Endothelial cell of umbilical vein (primary cell): ENCODE measurements around the gene FBXL22. TPM values are rescaled to one million over a fixed set of nuclear protein-coding genes. Genes with fewer than 3 reads are reported as not detected.
A peak's percentile ranks its signal among the peaks of the same experiment; 100 is the strongest.

Experiments
- BruUV-seq: library from RNA; stranded (reverse); fragments of 400-500 nt; replicated peaks from 2 replicates; lab custom pipeline; 2021; lab: Mats Ljungman, UMichigan
- CTCF ChIA-PET: fragments of 300-600, 350-600 bp; sonication (Branson Sonifier 250); formaldehyde crosslinking; loops from one replicate; lab custom pipeline; 2021; ENCODE audit warnings: antibody characterized with exemption, inconsistent platforms; lab: Charles Lee
- POLR2A ChIA-PET: fragments of 300-600, 350-600 bp; sonication (Branson Sonifier 250); formaldehyde crosslinking; loops from one replicate; lab custom pipeline; 2021; ENCODE audit warnings: antibody characterized with exemption, inconsistent platforms; lab: Charles Lee
- DNase-seq: peaks from one replicate; pipeline ENCODE4 v3.0.0-alpha.2; 2011; ENCODE audit warnings: low read depth, low spot score
- FAIRE-seq: peaks from 2 replicates; lab custom pipeline; 2011; peaks lifted over from hg19 to GRCh38; lab: Jason Lieb, UNC
- H2AFZ ChIP-seq: 2 replicates; pipeline ENCODE4 v1.6.0; 2012; ENCODE audit warnings: low read depth, low read length, control low read depth, inconsistent platforms
- H3K27ac ChIP-seq: 2 replicates; pipeline ENCODE4 v1.5.1; 2011; ENCODE audit warnings: low read depth, mild to moderate bottlenecking, control low read depth, low read length, moderate library complexity; ENCODE audit not compliant: insufficient read depth
- H3K27me3 ChIP-seq, 2 experiments: 2 replicates each; pipeline versions ENCODE4 v1.6.0 to v1.6.1; 2011; ENCODE audit warnings: low read length in 2 of 2, mixed read lengths in 1 of 2; ENCODE audit not compliant: control insufficient read depth in 2 of 2, insufficient read depth in 2 of 2
- H3K36me3 ChIP-seq, 2 experiments: 2 replicates in 1 of 2; 3 replicates in 1 of 2; pipeline ENCODE4 v1.5.1; 2011; ENCODE audit warnings: low read length in 2 of 2, mild to moderate bottlenecking in 1 of 2, moderate library complexity in 1 of 2; ENCODE audit not compliant: control insufficient read depth in 2 of 2, insufficient read depth in 2 of 2; ENCODE audit errors: extremely low read depth in 1 of 2
- H3K4me1 ChIP-seq: 3 replicates; pipeline ENCODE4 v1.5.1; 2011; ENCODE audit warnings: mild to moderate bottlenecking, low read length; ENCODE audit not compliant: control insufficient read depth, insufficient read depth; ENCODE audit errors: extremely low read depth
- H3K4me2 ChIP-seq: 2 replicates; pipeline ENCODE4 v1.6.1; 2011; ENCODE audit warnings: low read length, control low read depth, mixed read lengths; ENCODE audit not compliant: insufficient read depth
- H3K4me3 ChIP-seq, 3 experiments: fragments of 200-600 bp in 1 of 3; sonication (generic), shearing (Covaris generic) in 1 of 3; replicated peaks in 1 of 3; 2 replicates each; pipeline ENCODE4 v1.5.1; 2011 to 2016; ENCODE audit warnings: control low read depth in 3 of 3, low read length in 3 of 3, mild to moderate bottlenecking in 2 of 3, inconsistent platforms in 1 of 3, low read depth in 1 of 3, moderate library complexity in 1 of 3; ENCODE audit not compliant: insufficient read depth in 1 of 3
- H3K79me2 ChIP-seq: 2 replicates; pipeline ENCODE4 v1.6.0; 2012; ENCODE audit warnings: low read length, inconsistent platforms; ENCODE audit not compliant: control insufficient read depth, insufficient read depth
- H3K9ac ChIP-seq: replicated peaks from 2 replicates; pipeline ENCODE3; 2011; ENCODE audit warnings: low read length, control low read depth; ENCODE audit not compliant: insufficient read depth; ENCODE audit errors: extremely low read depth
- H3K9me1 ChIP-seq: replicated peaks from 3 replicates; pipeline ENCODE4 v1.6.0; 2011; ENCODE audit warnings: mild to moderate bottlenecking, low read length; ENCODE audit not compliant: control insufficient read depth, insufficient read depth; ENCODE audit errors: extremely low read depth
- H3K9me3 ChIP-seq: replicated peaks from 2 replicates; pipeline ENCODE4 v1.5.1; 2012; ENCODE audit warnings: low read length, inconsistent platforms; ENCODE audit not compliant: control insufficient read depth, insufficient read depth
- H4K20me1 ChIP-seq: replicated peaks from 2 replicates; pipeline ENCODE3; 2011; ENCODE audit warnings: mild to moderate bottlenecking, low read length; ENCODE audit not compliant: control insufficient read depth, insufficient read depth; ENCODE audit errors: extremely low read depth
- CTCF ChIP-seq, 2 donors: IDR thresholded peaks; 1 replicate in 1 of 2; 2 replicates in 1 of 2; pipeline ENCODE4 v1.5.1; 2011; ENCODE audit warnings: low read length in 2 of 2, mild to moderate bottlenecking in 2 of 2, moderate library complexity in 2 of 2, control low read depth in 1 of 2, inconsistent platforms in 1 of 2, low read depth in 1 of 2; ENCODE audit not compliant: insufficient read depth in 1 of 2; ENCODE audit errors: extremely low read depth in 1 of 2
- EZH2 ChIP-seq: IDR thresholded peaks from 2 replicates; pipeline ENCODE4 v1.6.1; 2012; ENCODE audit warnings: borderline replicate concordance, low read depth, mild to moderate bottlenecking, moderate library complexity, low read length, inconsistent platforms; ENCODE audit not compliant: severe bottlenecking
- FOS ChIP-seq: IDR thresholded peaks from 2 replicates; pipeline ENCODE4 v1.6.1; 2011; ENCODE audit warnings: mild to moderate bottlenecking, low read length, moderate library complexity, borderline replicate concordance; ENCODE audit not compliant: insufficient read depth
- JUN ChIP-seq: IDR thresholded peaks from 2 replicates; pipeline ENCODE4 v1.6.1; 2011; ENCODE audit warnings: borderline replicate concordance, low read depth; ENCODE audit not compliant: insufficient read length, insufficient read depth
- MAX ChIP-seq: IDR thresholded peaks from 2 replicates; pipeline ENCODE4 v1.6.1; 2011; ENCODE audit not compliant: insufficient read depth, insufficient read length
- MYC ChIP-seq: IDR thresholded peaks from one replicate; pipeline ENCODE4 v1.6.1; 2011; ENCODE audit warnings: mild to moderate bottlenecking, low read depth, low read length
- POLR2A ChIP-seq: IDR thresholded peaks from 2 replicates; pipeline ENCODE4 v1.6.1; 2012; ENCODE audit warnings: low read depth, mild to moderate bottlenecking, control low read depth, low read length
- POLR2AphosphoS5 ChIP-seq: IDR thresholded peaks from 2 replicates; pipeline ENCODE4 v1.6.1; 2012; ENCODE audit warnings: low read depth, mild to moderate bottlenecking, control low read depth, low read length, moderate library complexity; ENCODE audit not compliant: insufficient read depth
- dilution Hi-C: fragments of 300-500 bp; cut with MboI; formaldehyde crosslinking; loops from one replicate; pipeline ENCODE4 v1.15.0; 2019; ENCODE audit warnings: low sequenced_read_pairs; ENCODE audit not compliant: extremely low pct_ligation_motif_present
- intact Hi-C: fragments of 100-400 bp; cut with micrococcal nuclease; formaldehyde crosslinking; loops from one replicate; pipeline ENCODE4 v1.10.0; 2022
- polyA plus RNA-seq, 4 experiments: library from polyadenylated mRNA; depleted of rRNA in 3 of 4; stranded (reverse) in 3 of 4; unstranded in 1 of 4; fragments of >200 nt; gene quantifications; 2 replicates each; pipeline versions ENCODE4 v1.2.1 to v1.2.3, GENCODE V29; 2011 to 2012; ENCODE audit warnings: missing spikeins in 1 of 4
- total RNA-seq: library from RNA; stranded (reverse); gene quantifications from 2 replicates; pipeline ENCODE4 v1.2.3, GENCODE V29; 2021

The FBXL22 gene
- total and polyA plus RNA-seq, 2 donors (not counting 3 experiments of a cell fraction or from before 2014, with no cell fraction given): 0.06 TPM; not detected in 1

GRCh38 chr15:63600616-63601025 lies 3.4 kb downstream of the FBXL22 start:
- H3K4me2 ChIP-seq: peak overlapping the region; percentile 90
- peaks cover 11% of the 10 kb centered on the region for H3K4me1 ChIP-seq
- peak overlapping the region; percentile 82 for H2AFZ ChIP-seq
- H3K27me3 ChIP-seq: no peaks in the 10 kb centered on the region
- FAIRE-seq (no peak), DNase-seq (peak; percentile 94)
- peak overlapping the region; percentile 56 to 82 (median 71) for H3K4me3 ChIP-seq
- no peaks in the 10 kb centered on the region for H3K36me3 ChIP-seq
- no peaks in the 10 kb centered on the region for H3K9me1 ChIP-seq
- no TSS peak for BruUV-seq
- no peaks in the 10 kb centered on the region for H4K20me1 ChIP-seq
- dilution Hi-C loops (no loop called here), intact Hi-C loops (loop anchor here (1.0 kb wide), 2 partner anchors 95 to 113 kb away; no protein-coding TSS in a partner anchor)
- no peaks in the 10 kb centered on the region for H3K79me2 ChIP-seq
- H3K9ac ChIP-seq: peak overlapping the region; percentile 72
- POLR2A ChIA-PET: no interaction called here
- CTCF ChIA-PET: interaction anchor here (0.6 to 9.4 kb wide), 12 partner anchors 10 to 226 kb away, joined by 3 to 78 read pairs (median 4); partner anchors contain the start of gene USP3
- no peak overlapping the region for H3K27ac ChIP-seq
- TF ChIP-seq POLR2AphosphoS5: peak; percentile 99
- TF ChIP-seq JUN: no peak
- no peak for TF ChIP-seq FOS
- TF ChIP-seq POLR2A: peak; percentile 95
- TF ChIP-seq MAX: peak; percentile 79
- peak in 1 of 2 donors; percentile 20 for TF ChIP-seq CTCF (IDR thresholded peaks at IDR 0.05; ENCODE audit: extremely low read depth in 1 of 2, insufficient read depth in 1 of 2, low read depth in 1 of 2, low read length in 2 of 2)
- TF ChIP-seq EZH2: no peak
- no peak for TF ChIP-seq MYC
- H3K9me3 ChIP-seq: no peaks in the 10 kb centered on the region
